HCT116 (cell line): ENCODE results near the gene CORO2B.

Source experiments
- EGR1 ChIP-seq: IDR thresholded peaks from 2 replicates; pipeline ENCODE4 v1.6.1; 2012; ENCODE audit warnings: low read depth
- ELF1 ChIP-seq: IDR thresholded peaks from 2 replicates; pipeline ENCODE4 v1.6.1; 2012; ENCODE audit warnings: low read depth, borderline replicate concordance
- JUND ChIP-seq: IDR thresholded peaks from 2 replicates; pipeline ENCODE4 v1.6.1; 2012
- POLR2A ChIP-seq: IDR thresholded peaks from 2 replicates; pipeline ENCODE4 v1.7.0; 2011; ENCODE audit warnings: borderline replicate concordance; ENCODE audit not compliant: insufficient read depth, insufficient read length; ENCODE audit errors: extremely low read depth
- POLR2AphosphoS5 ChIP-seq: IDR thresholded peaks from 2 replicates; pipeline ENCODE4 v1.6.1; 2011; ENCODE audit warnings: mild to moderate bottlenecking, low read depth, low read length, moderate library complexity
- RAD21 ChIP-seq: IDR thresholded peaks from 2 replicates; pipeline ENCODE4 v1.6.1; 2012; ENCODE audit warnings: low read depth, mild to moderate bottlenecking
- SP1 ChIP-seq: IDR thresholded peaks from 2 replicates; pipeline ENCODE4 v1.6.1; 2012; ENCODE audit warnings: low read depth
- TCF7L2 ChIP-seq: IDR thresholded peaks from 2 replicates; pipeline ENCODE4 v1.7.0; 2011; ENCODE audit warnings: borderline replicate concordance, inconsistent platforms; ENCODE audit not compliant: insufficient read depth, insufficient read length; ENCODE audit errors: extremely low read depth
- ZNF274 ChIP-seq: fragments of 200-500 bp; sonication (Bioruptor generic); IDR thresholded peaks from 2 replicates; pipeline ENCODE4 v1.6.1; 2014; ENCODE audit warnings: mild to moderate bottlenecking, low read depth, low read length, inconsistent platforms
- TF ChIP-seq, protein P1 (sequence below), 3 experiments: fragments of 200-600 bp in 1 of 3; sonication (generic) in 1 of 3; IDR thresholded peaks in 2 of 3; conservative IDR thresholded peaks in 1 of 3; 2 replicates each; pipeline ENCODE4 v1.5.1; 2012 to 2017; ENCODE audit warnings: low read depth in 2 of 3, low read length in 2 of 3, antibody characterized with exemption in 1 of 3, borderline replicate concordance in 1 of 3, control low read depth in 1 of 3, mild to moderate bottlenecking in 1 of 3, mixed read lengths in 1 of 3, mixed run types in 1 of 3, moderate library complexity in 1 of 3; ENCODE audit not compliant: insufficient read depth in 1 of 3
- TF ChIP-seq, protein P2 (sequence below): IDR thresholded peaks from 2 replicates; pipeline ENCODE4 v1.6.1; 2012

DNA sequence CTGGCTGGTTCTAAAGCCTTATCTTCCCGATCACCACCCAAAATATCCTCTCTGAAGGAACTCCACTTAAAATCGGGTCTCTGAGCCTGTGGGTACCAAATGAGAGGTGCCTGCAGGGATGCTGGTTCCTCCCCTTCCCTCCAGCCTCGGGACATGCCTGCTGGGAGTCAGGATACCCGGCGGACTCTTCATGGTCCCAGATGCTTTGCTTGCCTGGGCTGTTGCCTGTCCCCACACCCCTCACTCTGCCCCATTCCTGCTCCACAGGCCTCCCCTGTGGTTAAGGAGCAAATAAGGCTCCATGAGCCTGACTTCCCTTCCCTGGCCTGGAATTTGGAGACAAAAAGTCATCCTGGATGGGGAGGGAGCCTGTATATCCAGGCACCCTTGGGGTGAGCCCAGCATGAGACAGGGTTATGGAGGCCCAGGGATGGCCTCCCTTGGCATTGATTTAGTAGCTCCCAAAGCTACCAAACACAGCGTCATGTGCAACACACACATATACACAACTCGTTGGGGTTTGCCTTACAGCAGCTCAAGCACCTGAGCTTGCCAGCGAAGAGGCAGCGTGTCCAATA, 12.3 kb upstream of the CORO2B start:
- TF ChIP-seq, protein P1, sequence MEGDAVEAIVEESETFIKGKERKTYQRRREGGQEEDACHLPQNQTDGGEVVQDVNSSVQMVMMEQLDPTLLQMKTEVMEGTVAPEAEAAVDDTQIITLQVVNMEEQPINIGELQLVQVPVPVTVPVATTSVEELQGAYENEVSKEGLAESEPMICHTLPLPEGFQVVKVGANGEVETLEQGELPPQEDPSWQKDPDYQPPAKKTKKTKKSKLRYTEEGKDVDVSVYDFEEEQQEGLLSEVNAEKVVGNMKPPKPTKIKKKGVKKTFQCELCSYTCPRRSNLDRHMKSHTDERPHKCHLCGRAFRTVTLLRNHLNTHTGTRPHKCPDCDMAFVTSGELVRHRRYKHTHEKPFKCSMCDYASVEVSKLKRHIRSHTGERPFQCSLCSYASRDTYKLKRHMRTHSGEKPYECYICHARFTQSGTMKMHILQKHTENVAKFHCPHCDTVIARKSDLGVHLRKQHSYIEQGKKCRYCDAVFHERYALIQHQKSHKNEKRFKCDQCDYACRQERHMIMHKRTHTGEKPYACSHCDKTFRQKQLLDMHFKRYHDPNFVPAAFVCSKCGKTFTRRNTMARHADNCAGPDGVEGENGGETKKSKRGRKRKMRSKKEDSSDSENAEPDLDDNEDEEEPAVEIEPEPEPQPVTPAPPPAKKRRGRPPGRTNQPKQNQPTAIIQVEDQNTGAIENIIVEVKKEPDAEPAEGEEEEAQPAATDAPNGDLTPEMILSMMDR (IDR thresholded peaks at IDR 0.05 in 2 of 3, conservative IDR thresholded peaks at IDR 0.05 in 1 of 3; ENCODE audit: borderline replicate concordance in 1 of 3, insufficient read depth in 1 of 3, low read depth in 2 of 3, low read length in 2 of 3) = no peak
- TF ChIP-seq POLR2A (no peak), TCF7L2 (no peak), ZNF274 (no peak), JUND (no peak), SP1 (no peak), POLR2AphosphoS5 (no peak), RAD21 (no peak), ELF1 (no peak), EGR1 (no peak)
- TF ChIP-seq, protein P2, sequence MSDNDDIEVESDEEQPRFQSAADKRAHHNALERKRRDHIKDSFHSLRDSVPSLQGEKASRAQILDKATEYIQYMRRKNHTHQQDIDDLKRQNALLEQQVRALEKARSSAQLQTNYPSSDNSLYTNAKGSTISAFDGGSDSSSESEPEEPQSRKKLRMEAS = no peak
